Activated CD8-positive, alpha-beta memory T cell treated with anti-CD3 and anti-CD28 coated beads, Interleukin-2, amount 10 ng/mL, durations not matched to agents 7 days and 5 days (primary cell): ENCODE results near the gene CBR3. TPM values are rescaled to one million over a fixed set of nuclear protein-coding genes. Genes with fewer than 3 reads are reported as not detected.
A peak's percentile ranks its signal among the peaks of the same experiment; 100 is the strongest.

Source experiments
- ATAC-seq: fragments of 150-1000 bp; cut with Tn5 transposase; one replicate; pipeline ENCODE4 v1.10.0; 2021; ENCODE audit warnings: moderate library complexity
- CTCF ChIA-PET: fragments of 350-600 bp; sonication (Branson Sonifier 250); formaldehyde crosslinking; loops from one replicate; lab custom pipeline; 2021; ENCODE audit warnings: antibody characterized with exemption; lab: Charles Lee
- DNase-seq: peaks from one replicate; pipeline ENCODE4 v3.0.0-alpha.2; 2020
- H3K27ac Mint-ChIP-seq: one replicate; pipeline ENCODE4 v1.8.0; 2021; ENCODE audit warnings: mild to moderate bottlenecking, mixed read lengths
- H3K27me3 Mint-ChIP-seq: one replicate; pipeline ENCODE4 v1.8.0; 2021; ENCODE audit warnings: mixed read lengths
- H3K36me3 Mint-ChIP-seq: one replicate; pipeline ENCODE4 v1.8.0; 2021; ENCODE audit warnings: mild to moderate bottlenecking, mixed read lengths
- H3K4me1 Mint-ChIP-seq: one replicate; pipeline ENCODE4 v1.8.0; 2021; ENCODE audit warnings: mixed read lengths
- H3K4me3 Mint-ChIP-seq: one replicate; pipeline ENCODE4 v1.8.0; 2021; ENCODE audit warnings: mild to moderate bottlenecking, moderate library complexity, mixed read lengths
- H3K9me3 Mint-ChIP-seq: one replicate; pipeline ENCODE4 v1.8.0; 2022; ENCODE audit warnings: low read depth, mixed read lengths
- total RNA-seq, 2 experiments: library from RNA; stranded (reverse); gene quantifications; one replicate each; pipeline ENCODE4 v1.2.3, GENCODE V29; 2021

The CBR3 gene
- total RNA-seq, 2 experiments from 2014 or later = 16.1 to 18.6 TPM

DNA sequence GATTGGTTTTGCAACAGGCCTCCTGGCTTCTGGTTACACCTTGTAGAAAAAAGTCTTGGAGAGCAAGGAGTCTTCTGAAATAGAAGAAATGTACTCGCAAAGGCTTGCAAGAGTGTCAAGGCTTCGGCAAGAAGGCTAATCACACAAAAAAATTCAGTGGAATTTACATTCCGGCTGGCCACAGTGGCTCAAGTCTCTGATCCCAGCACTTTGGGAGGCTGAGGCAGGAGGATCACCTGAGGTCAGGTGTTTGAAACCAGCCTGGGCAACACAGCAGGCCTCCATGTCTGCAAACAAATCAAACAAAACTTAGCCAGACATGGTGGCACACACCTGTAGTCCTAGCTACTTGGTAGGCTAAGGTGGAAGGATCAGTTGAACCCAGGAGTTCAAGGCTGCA lies 14.0 kb downstream of the CBR3 start:
- CTCF ChIA-PET = interaction anchor here (2.7 to 5.7 kb wide), 2 partner anchors 8 to 61 kb away, joined by 10 to 81 read pairs; no protein-coding TSS in a partner anchor
- Mint-ChIP-seq H3K9me3 (no peaks in the 10 kb centered on the region), H3K36me3 (peaks cover 11% of the 10 kb centered on the region), H3K27ac (no peak overlapping the region), H3K27me3 (no peaks in the 10 kb centered on the region), H3K4me1 (peaks cover 33% of the 10 kb centered on the region), H3K4me3 (no peak overlapping the region)
- DNase-seq (no peak), ATAC-seq (no peak)

DNA sequence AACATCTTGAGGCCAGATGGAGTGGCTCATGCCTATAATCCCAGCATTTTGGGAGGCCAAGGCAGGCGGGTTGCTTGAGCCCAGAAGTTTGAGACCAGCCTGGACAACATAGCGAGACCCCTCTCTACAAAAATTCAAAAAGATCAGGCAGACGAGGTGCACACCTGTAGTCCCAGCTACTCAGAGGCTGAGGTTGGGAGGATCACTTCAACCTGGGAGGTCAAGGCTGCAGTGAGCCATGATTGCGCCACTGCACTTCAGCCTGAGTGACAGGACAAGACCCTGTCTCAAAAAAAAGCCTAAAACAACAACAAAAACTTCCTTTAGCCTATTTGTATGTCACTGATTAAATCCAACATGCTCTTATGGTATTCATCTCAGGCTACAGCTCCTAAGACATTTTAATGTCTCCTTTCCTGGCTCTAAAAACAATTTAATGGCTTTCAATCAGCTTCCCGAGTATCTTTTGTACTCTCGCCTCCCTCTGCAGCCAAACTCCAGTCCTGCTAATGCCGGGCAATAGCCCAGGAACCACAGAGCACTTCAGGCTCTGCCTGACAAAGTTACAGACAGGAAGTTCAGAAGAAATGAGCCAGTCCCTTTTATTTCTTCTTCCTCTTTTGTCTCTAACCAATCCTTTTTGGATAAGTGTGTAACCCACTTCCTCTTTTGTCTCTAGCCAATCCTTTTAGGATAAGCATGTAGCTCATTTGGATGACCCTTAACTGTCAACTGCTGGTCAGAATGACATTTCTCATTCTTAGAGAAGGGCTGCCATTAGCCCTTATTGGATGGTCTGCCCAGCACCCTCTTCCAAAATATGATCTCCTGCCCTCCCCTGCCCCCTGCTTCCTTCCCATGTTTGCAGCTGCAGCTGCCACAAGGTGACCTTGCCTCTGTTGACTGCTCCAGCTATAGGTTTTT lies 15.2 kb downstream of the CBR3 start:
- peaks cover 11% of the 10 kb centered on the region for H3K36me3 Mint-ChIP-seq
- H3K4me3 Mint-ChIP-seq = no peak overlapping the region
- CTCF ChIA-PET = interaction anchor here (1.1 to 5.7 kb wide), 6 partner anchors 10 to 181 kb away, joined by 4 to 81 read pairs (median 6); no protein-coding TSS in a partner anchor
- no peaks in the 10 kb centered on the region for H3K27me3 Mint-ChIP-seq
- H3K9me3 Mint-ChIP-seq = no peaks in the 10 kb centered on the region
- H3K4me1 Mint-ChIP-seq = peaks cover 32% of the 10 kb centered on the region
- peak overlapping the region; percentile 70 for H3K27ac Mint-ChIP-seq
- DNase-seq (no peak), ATAC-seq (peak; percentile 43)

DNA sequence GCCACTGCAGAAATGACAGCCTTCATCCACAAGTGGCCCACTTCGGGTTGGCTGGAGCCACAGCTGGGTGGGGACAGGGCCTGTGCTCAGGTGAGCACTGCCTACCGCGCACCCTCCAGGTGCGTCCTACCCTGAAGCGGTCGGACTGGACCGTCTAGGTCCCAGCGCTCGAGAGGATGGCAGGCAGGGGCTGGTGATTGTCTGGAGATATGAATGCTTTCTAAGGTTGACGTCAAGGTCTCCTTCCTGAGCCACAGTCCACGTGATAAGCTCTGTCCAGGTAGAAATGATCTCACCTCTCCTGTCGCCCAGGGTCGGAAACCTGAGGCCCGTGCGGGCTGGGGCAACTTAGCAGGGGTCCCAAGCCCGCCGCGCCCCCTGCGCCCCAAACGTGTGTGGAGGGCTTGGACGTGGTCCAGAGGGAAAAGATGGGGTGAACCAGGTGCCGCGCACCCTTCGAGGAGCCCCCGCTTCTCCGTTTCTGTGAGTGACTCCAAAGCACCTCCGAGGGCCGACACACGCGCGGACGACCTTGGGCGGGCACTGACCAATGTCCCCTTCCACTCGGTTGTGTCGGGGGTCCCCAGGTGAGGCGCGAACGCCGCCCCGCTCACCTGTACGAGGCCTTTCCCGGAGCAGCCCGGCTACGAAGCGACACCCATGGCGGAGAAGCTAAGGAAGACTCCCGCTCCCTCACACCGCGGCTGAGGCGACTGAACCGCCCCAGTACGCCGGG lies 20.9 kb downstream of the CBR3 start:
- Mint-ChIP-seq H3K4me1 (peaks cover 25% of the 10 kb centered on the region), H3K27me3 (no peaks in the 10 kb centered on the region), H3K27ac (peak overlapping the region; percentile 68), H3K36me3 (peaks cover 6% of the 10 kb centered on the region), H3K9me3 (no peaks in the 10 kb centered on the region), H3K4me3 (peak overlapping the region; percentile 78)
- no peak for ATAC-seq
- CTCF ChIA-PET = interaction anchor here (1.0 to 2.7 kb wide), 5 partner anchors 12 to 165 kb away, joined by 3 to 9 read pairs (median 5); partner anchors contain the start of gene MORC3
- no peak for DNase-seq

DNA sequence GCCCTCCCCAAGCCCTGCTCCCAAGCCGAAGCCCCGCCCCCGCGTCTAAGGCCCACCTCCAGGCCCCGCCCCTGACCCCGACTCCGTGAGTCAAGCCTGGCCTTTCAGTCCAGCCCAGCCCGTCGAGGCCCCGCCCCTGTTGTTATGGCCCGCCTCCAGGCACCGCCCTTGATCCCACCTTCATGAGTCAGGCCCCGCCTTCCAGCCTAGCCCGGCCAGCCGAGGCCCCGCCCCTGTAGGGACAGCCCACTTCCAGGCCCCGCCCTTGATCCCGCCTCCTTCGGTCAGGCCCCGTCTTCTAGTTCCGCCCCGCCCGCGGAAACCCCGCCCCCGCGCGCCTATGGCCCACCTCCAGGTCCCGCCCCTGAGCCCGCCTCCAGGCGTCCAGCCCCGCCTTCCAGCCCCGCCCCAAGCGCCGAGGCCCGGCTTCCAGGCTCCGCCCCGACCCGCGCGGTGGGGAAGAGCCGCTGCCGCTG lies 21.5 kb downstream of the CBR3 start:
- peaks cover 25% of the 10 kb centered on the region for H3K4me1 Mint-ChIP-seq
- H3K36me3 Mint-ChIP-seq = peaks cover 7% of the 10 kb centered on the region
- H3K9me3 Mint-ChIP-seq = no peaks in the 10 kb centered on the region
- no peak overlapping the region for H3K27ac Mint-ChIP-seq
- no peaks in the 10 kb centered on the region for H3K27me3 Mint-ChIP-seq
- DNase-seq (peak; percentile 100), ATAC-seq (peak; percentile 90)
- CTCF ChIA-PET = interaction anchor here (1.0 to 2.7 kb wide), 5 partner anchors 13 to 164 kb away, joined by 3 to 9 read pairs (median 5); partner anchors contain the start of gene MORC3
- H3K4me3 Mint-ChIP-seq = peak overlapping the region; percentile 78

DNA sequence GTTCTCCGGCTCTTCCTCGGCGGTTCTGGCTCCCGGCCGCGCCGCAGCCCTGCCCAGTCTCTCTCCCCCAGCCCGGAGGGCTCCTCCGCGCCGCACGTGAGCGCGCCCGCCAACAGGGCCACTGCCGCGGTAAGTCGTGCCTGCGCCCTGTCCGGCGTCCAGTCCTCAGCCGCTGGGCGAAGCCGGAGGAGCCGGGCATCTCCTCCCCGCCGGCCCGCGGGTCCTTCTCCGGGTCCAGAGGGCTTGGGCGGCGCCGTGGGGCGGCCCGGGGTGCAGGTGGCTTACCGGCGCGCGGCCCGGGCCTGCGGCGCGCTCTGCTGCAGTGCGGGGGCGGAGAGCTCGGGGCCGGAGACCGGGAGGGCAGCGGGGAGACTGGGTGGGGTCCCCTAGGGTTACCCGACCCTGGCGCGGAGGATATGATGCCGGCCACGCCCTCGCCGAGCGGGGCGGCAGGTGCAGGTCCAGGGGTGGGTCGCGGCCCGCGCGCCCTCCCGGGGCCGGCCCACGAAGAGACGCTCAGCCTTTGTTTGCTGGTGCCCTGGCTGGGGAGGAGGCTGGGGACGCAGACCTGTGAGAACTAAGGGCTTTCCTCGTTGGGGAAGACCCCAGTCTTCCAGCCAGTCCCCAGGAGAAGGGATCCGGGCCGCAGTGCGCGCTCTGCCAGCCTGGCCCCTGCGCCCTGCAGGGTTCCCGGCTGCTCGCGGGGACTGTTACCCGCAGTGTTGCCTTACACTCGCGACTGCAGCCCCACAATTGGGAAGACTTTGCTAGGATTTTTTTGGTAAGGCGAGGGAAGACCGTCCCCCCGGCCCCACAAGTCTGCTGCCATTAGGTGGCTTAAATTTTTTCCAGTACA lies 22.2 kb downstream of the CBR3 start, which contains the start of gene DOP1B:
DOP1B (plus strand) TSS at position 10 of the 856 bp plus-strand sequence. CDS start 7,910 bp downstream, outside the sequence.
- DNase-seq (peak; percentile 60), ATAC-seq (peak; percentile 7)
- H3K9me3 Mint-ChIP-seq = no peaks in the 10 kb centered on the region
- CTCF ChIA-PET = interaction anchor here (2.7 kb wide), 1 partner anchor 13 kb away, joined by 9 read pairs; no protein-coding TSS in a partner anchor
- H3K4me1 Mint-ChIP-seq = peaks cover 25% of the 10 kb centered on the region
- H3K36me3 Mint-ChIP-seq = peaks cover 7% of the 10 kb centered on the region
- peak within 1 kb of the TSS; percentile 68 for H3K27ac Mint-ChIP-seq
- H3K4me3 Mint-ChIP-seq = peak within 1 kb of the TSS; percentile 78
- H3K27me3 Mint-ChIP-seq = no peaks in the 10 kb centered on the region

DNA sequence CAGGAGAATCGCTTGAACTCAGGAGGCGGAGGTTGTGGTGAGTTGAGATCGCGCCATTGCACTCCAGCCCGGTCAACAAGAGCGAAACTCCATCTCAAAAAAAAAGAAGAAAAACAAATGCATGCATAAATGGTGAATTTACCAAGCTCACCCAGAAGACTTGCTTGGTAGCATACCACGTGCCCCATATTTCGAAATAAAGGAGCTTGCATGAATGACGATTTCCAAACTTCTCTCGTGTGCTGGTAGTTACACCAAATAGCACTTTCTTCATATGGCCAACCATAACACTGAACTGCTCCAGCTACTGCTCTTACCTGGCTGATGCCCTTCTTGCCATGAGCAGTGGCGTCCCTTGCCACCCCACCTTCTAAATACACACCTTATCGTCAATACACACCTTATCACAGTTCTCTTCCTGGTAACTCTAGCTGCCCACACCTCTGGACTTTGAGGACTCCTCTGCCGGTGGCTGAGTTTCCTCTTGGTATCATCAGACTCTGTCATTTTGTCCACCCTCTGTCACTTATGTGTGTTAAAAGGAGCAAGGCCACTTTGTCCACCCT lies 24.6 kb downstream of the CBR3 start:
- H3K36me3 Mint-ChIP-seq = peaks cover 8% of the 10 kb centered on the region
- CTCF ChIA-PET = interaction anchor here (1.6 to 1.7 kb wide), 2 partner anchors 10 to 18 kb away, joined by 3 to 4 read pairs; no protein-coding TSS in a partner anchor
- peaks cover 21% of the 10 kb centered on the region for H3K4me1 Mint-ChIP-seq

DNA sequence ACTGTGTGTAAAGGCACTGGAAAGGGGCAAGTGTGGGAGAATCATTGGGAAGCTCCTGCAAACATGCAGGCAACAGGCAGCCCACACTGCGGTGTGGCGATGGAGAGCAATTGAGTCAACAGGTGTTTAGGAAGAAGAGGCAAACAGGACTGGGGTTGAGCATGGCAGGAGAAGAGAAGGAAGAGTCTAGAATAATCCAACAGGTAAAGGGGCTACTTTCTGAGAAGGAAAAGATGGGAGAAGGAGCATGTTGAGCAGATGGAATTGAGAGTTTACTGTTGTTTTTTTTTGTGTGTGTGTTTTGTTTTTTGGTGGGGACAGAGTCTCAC lies 25.9 kb downstream of the CBR3 start:
- Mint-ChIP-seq H3K36me3 (peaks cover 8% of the 10 kb centered on the region), H3K4me3 (no peak overlapping the region), H3K27ac (no peak overlapping the region), H3K27me3 (no peaks in the 10 kb centered on the region), H3K4me1 (peaks cover 15% of the 10 kb centered on the region), H3K9me3 (no peaks in the 10 kb centered on the region)
- DNase-seq (no peak), ATAC-seq (no peak)
- CTCF ChIA-PET = interaction anchor here (1.6 to 1.7 kb wide), 2 partner anchors 9 to 19 kb away, joined by 3 to 4 read pairs; no protein-coding TSS in a partner anchor

More for the DNA sequence above, 24.6 kb downstream of the CBR3 start:
- H3K9me3 Mint-ChIP-seq = no peaks in the 10 kb centered on the region
- no peak for DNase-seq
- H3K4me3 Mint-ChIP-seq = no peak overlapping the region
- H3K27ac Mint-ChIP-seq = no peak overlapping the region
- ATAC-seq = no peak
- H3K27me3 Mint-ChIP-seq = no peaks in the 10 kb centered on the region

DNA sequence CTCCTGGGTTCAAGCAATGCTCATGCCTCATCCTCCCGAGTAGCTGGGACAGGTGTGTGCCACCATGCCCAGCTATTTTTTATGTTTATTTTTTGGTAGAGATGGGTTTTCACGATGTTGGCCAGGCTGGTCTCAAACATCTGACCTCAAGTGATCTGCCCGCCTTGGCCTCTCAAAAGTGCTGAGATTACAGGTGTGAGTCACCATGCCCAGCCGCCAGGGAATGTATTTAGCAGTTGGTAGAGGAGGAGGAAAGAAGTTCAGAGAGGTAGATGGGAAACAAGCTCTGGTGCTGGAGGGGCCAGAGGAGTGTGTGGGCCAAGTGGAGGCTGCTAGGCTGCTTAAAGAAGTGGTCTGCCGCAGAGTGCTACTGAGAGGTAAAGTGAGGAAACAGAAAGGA lies 27.8 kb downstream of the CBR3 start:
- no peak overlapping the region for H3K27ac Mint-ChIP-seq
- CTCF ChIA-PET = interaction anchor here (2.9 kb wide), 1 partner anchor 11 kb away, joined by 16 read pairs; no protein-coding TSS in a partner anchor
- ATAC-seq (no peak), DNase-seq (no peak)
- H3K36me3 Mint-ChIP-seq = peaks cover 12% of the 10 kb centered on the region
- H3K4me1 Mint-ChIP-seq = peaks cover 11% of the 10 kb centered on the region
- H3K4me3 Mint-ChIP-seq = no peak overlapping the region
- H3K27me3 Mint-ChIP-seq = no peaks in the 10 kb centered on the region
- H3K9me3 Mint-ChIP-seq = no peaks in the 10 kb centered on the region

DNA sequence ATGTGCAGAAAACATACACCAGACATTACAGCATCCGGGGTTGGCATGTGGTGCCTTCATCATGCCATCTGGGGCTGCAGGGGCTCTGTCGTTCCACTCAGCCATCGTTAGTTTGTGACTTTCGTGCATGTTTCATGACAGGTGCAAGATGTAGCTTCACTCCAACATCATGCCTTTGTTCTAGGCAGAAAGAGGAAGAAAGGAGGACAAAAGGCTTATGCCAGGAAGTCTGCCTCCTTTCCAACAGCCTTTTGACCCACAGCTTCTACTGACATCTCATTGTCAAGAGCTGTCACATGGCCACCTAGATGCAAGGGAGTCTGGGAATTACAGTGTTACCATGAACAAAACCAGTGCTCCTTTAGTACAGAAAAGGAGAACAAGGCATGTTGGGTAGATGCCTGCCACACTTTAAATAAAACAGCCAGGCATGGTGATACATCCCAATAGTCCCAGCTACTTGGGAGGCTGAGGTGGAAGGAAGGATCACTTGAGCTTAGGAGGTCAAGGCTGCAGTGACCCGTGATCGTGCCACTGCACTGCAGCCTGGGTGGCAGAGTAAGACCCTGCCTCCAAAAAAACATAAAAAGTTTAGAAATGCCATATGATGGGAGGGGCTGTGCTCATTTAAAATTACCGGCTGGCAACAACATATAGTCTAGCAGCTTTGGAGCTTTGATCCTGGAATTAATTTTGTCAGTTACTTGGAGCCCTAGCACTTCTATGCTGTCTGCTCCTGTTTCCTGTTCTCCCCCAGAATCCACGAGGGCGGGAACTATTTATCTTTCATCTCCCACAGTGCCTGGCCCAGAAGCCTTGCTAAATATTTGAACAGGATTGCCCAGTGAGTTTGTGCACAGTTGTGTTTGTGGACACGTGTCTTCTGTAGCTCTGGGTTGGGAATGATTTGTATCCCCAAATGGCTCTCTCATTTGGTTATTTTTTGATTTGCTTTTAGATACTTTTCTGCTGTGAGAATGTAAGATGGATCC lies 29.2 kb downstream of the CBR3 start:
- Mint-ChIP-seq H3K27me3 (no peaks in the 10 kb centered on the region), H3K4me3 (no peak overlapping the region), H3K9me3 (no peaks in the 10 kb centered on the region), H3K36me3 (peaks cover 14% of the 10 kb centered on the region), H3K27ac (no peak overlapping the region), H3K4me1 (peaks cover 5% of the 10 kb centered on the region)
- DNase-seq = no peak
- no peak for ATAC-seq
- CTCF ChIA-PET = interaction anchor here (1.1 to 2.9 kb wide), 3 partner anchors 10 to 46 kb away, joined by 3 to 16 read pairs (median 4); no protein-coding TSS in a partner anchor

DNA sequence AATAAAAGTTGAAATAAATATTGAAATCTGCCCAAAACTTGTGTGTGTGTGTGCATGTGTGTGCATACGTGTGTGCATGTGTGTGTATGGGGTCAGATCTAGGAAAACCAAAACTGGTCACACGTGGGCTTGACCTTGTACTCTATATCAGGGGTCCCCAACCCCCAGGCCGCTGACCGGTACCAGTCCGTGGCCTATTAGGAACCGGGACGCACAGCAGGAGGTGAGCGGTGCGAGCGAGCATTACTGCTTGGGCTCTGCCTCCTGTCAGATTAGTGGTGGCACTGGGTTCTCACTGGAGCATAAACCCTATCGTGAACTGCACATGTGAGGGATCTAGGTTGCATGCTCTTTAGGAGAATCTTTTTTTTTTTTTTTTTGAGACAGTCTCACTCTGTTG lies 30.5 kb downstream of the CBR3 start:
- ATAC-seq = no peak
- no peaks in the 10 kb centered on the region for H3K27me3 Mint-ChIP-seq
- peaks cover 16% of the 10 kb centered on the region for H3K36me3 Mint-ChIP-seq
- H3K27ac Mint-ChIP-seq = no peak overlapping the region
- H3K4me3 Mint-ChIP-seq = no peak overlapping the region
- DNase-seq = no peak
- no peaks in the 10 kb centered on the region for H3K9me3 Mint-ChIP-seq
- H3K4me1 Mint-ChIP-seq = peaks cover 2% of the 10 kb centered on the region
- CTCF ChIA-PET = no interaction called here

DNA sequence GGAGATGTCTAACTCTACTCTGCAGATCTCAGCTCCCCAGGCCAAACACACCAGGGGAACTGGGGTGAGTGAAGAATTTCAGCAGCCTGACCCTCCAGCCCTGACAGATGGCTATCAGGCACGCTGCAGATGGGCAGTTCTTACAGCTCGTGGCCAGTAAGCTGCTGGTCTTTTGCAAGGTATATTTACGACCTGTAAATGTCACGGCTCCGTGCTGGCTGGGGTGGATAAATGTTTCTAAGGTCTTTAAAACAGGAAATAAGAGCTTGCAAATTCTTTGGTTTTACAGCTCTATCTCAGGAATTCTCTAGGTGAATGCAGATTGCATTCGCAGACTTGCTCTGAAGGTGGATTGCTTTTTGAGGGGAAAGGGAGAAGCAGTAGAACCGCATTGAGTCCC lies 31.8 kb downstream of the CBR3 start:
- H3K27me3 Mint-ChIP-seq = no peaks in the 10 kb centered on the region
- ATAC-seq (no peak), DNase-seq (no peak)
- no peaks in the 10 kb centered on the region for H3K9me3 Mint-ChIP-seq
- H3K4me1 Mint-ChIP-seq = peaks cover 4% of the 10 kb centered on the region
- H3K27ac Mint-ChIP-seq = no peak overlapping the region
- CTCF ChIA-PET = interaction anchor here (0.6 to 1.1 kb wide), 2 partner anchors 14 to 796 kb away, joined by 3 read pairs; no protein-coding TSS in a partner anchor
- no peak overlapping the region for H3K4me3 Mint-ChIP-seq
- H3K36me3 Mint-ChIP-seq = peaks cover 16% of the 10 kb centered on the region
